ENCODE measurements around the gene CCDC167. TPM values are rescaled to one million over a fixed set of nuclear protein-coding genes. Genes with fewer than 3 reads are reported as not detected.

CCDC167 gene
- total RNA-seq, 1 experiment from 2014 or later = 27.8 TPM

DNA sequence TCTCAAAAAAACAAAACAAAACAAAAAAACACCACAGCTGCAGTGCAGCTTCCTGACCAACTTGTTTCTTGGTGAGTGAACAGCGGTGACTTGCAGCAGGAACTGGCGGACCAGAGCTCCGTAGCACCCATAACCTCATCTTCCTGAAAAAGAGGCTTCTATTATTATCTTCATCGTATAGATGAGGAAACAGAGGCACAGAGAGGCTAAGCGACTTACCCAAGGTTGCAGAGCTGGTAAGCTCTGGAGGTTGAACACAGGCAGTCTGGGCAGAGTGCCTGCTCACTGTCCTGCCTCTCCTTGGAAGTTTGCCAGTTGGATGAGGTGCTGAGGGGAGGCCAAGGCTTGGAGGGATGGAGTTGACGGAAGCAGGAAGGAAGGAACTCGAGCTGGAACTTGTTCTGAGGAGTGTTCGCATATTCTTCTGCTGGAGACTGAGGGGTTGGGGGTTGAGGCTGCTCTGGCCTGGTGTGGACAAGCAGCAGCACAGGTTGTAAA is 47.9 kb upstream of the CCDC167 start:
- peaks cover 0 to 39% of the 10 kb centered on the region in 2 experiments; a peak in 2 of 4 replicates for H3K4me1 ChIP-seq (ENCODE audit: control insufficient read depth in 1 of 2, insufficient read depth in 2 of 2, low read length in 2 of 2)
- ChIA-PET RAD21 (ENCODE audit: low non-redundant PET in 1 of 2, low total read pairs in 2 of 2, uncharacterized antibody in 2 of 2, unreplicated experiment in 2 of 2) (no interaction called here), POLR2A (no interaction called here), CTCF (interaction anchor here (1.1 to 1.5 kb wide), 2 partner anchors 9 to 10 kb away, joined by 3 to 6 read pairs; no protein-coding TSS in a partner anchor)
- H3K9me2 ChIP-seq (ENCODE audit: insufficient read depth) = no peaks in the 10 kb centered on the region
- no peaks in the 10 kb centered on the region for H4K20me1 ChIP-seq (ENCODE audit: insufficient read depth)
- no peak for DNase-seq (ENCODE audit: low read depth, low spot score)
- intact Hi-C loops (cut with micrococcal nuclease) = no loop called here
- H3K27ac ChIP-seq (ENCODE audit: low read depth, low read length) = no peak overlapping the region
- no TSS peak for BruUV-seq (replicated peaks)
- H3K36me3 ChIP-seq (ENCODE audit: control insufficient read depth in 1 of 2, insufficient read depth in 2 of 2, low read length in 2 of 2) = no peaks in the 10 kb centered on the region
- no peak overlapping the region for H3K4me3 ChIP-seq (replicated peaks in 1 of 2; ENCODE audit: low read depth in 1 of 2, low read length in 2 of 2)
- H2AFZ ChIP-seq (ENCODE audit: low read depth, low read length, poor library complexity, severe bottlenecking) = no peak overlapping the region
- no peaks in the 10 kb centered on the region for H3K27me3 ChIP-seq (ENCODE audit: insufficient read depth, low read length)
- no peak for ATAC-seq
- no peak for TF ChIP-seq CBX3 (IDR thresholded peaks at IDR 0.05; ENCODE audit: low read depth)
- TF ChIP-seq, protein P1, sequence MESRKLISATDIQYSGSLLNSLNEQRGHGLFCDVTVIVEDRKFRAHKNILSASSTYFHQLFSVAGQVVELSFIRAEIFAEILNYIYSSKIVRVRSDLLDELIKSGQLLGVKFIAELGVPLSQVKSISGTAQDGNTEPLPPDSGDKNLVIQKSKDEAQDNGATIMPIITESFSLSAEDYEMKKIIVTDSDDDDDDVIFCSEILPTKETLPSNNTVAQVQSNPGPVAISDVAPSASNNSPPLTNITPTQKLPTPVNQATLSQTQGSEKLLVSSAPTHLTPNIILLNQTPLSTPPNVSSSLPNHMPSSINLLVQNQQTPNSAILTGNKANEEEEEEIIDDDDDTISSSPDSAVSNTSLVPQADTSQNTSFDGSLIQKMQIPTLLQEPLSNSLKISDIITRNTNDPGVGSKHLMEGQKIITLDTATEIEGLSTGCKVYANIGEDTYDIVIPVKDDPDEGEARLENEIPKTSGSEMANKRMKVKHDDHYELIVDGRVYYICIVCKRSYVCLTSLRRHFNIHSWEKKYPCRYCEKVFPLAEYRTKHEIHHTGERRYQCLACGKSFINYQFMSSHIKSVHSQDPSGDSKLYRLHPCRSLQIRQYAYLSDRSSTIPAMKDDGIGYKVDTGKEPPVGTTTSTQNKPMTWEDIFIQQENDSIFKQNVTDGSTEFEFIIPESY (IDR thresholded peaks at IDR 0.05; ENCODE audit: extremely low read depth, insufficient replicate concordance, low read length) = no peak
- TF ChIP-seq ZFX (IDR thresholded peaks at IDR 0.05) = no peak
- H3K4me2 ChIP-seq (ENCODE audit: low read length) = peak overlapping the region; percentile 22
- no peak overlapping the region for H3K9ac ChIP-seq (ENCODE audit: low read length)
- no peaks in the 10 kb centered on the region for H3K79me2 ChIP-seq (ENCODE audit: insufficient read depth, low read length)
- H3K9me3 ChIP-seq (ENCODE audit: control insufficient read depth in 1 of 2, insufficient read depth in 1 of 2, low read depth in 1 of 2, low read length in 2 of 2) = no peaks in the 10 kb centered on the region

DNA sequence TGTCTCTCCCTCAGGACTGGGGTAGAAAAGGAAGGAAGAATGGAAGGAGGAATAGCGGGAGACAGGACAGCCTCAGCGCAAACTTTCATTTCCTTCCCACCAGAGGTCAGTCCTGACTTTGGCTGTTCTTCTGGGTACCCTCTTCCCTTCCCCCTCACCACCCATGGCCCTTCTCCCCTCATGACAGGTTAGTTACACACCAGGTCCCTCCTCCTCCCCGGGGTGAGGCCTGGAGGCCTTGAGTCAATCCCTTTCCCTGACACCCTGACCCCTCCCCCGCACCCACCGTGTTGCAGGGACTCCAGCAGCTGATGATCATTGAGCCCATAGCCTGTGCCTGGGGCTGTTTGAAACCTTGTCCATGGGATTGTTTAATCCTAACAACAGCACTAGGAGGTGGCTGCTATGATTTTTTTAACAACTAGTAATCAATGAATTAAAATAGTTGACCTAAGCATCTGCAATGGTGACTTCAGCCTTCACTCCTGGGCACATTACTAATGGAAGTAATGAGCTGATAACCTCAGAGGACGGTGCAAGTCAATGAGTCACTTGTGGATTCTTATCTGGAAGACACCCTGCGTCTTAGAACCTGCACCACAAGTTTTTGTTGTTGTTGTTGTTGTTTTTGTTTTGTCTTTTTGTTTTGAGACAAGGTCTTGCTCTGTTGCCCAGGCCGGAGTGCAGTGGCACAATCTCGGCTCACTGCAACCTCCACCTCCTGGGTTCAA is 46.6 kb upstream of the CCDC167 start:
- ChIA-PET POLR2A (no interaction called here), CTCF (interaction anchor here (0.8 kb wide), 1 partner anchor 8 kb away, joined by 5 read pairs; no protein-coding TSS in a partner anchor), RAD21 (ENCODE audit: low non-redundant PET in 1 of 2, low total read pairs in 2 of 2, uncharacterized antibody in 2 of 2, unreplicated experiment in 2 of 2) (no interaction called here)
- BruUV-seq (replicated peaks) = no TSS peak
- Histone ChIP-seq H3K9me3 (ENCODE audit: control insufficient read depth in 1 of 2, insufficient read depth in 1 of 2, low read depth in 1 of 2, low read length in 2 of 2) (no peaks in the 10 kb centered on the region), H3K27me3 (ENCODE audit: insufficient read depth, low read length) (no peaks in the 10 kb centered on the region), H3K9me2 (ENCODE audit: insufficient read depth) (no peaks in the 10 kb centered on the region), H3K36me3 (ENCODE audit: control insufficient read depth in 1 of 2, insufficient read depth in 2 of 2, low read length in 2 of 2) (no peaks in the 10 kb centered on the region), H3K9ac (ENCODE audit: low read length) (no peak overlapping the region), H3K4me1 (ENCODE audit: control insufficient read depth in 1 of 2, insufficient read depth in 2 of 2, low read length in 2 of 2) (peaks cover 0 to 31% of the 10 kb centered on the region in 2 experiments; a peak in 2 of 4 replicates), H3K79me2 (ENCODE audit: insufficient read depth, low read length) (no peaks in the 10 kb centered on the region), H3K4me2 (ENCODE audit: low read length) (peak overlapping the region; percentile 15; the same call in 1 of the 2 replicates), H3K4me3 (replicated peaks in 1 of 2; ENCODE audit: low read depth in 1 of 2, low read length in 2 of 2) (no peak overlapping the region), H4K20me1 (ENCODE audit: insufficient read depth) (no peaks in the 10 kb centered on the region), H2AFZ (ENCODE audit: low read depth, low read length, poor library complexity, severe bottlenecking) (peak overlapping the region; percentile 45), H3K27ac (ENCODE audit: low read depth, low read length) (no peak overlapping the region)
- TF ChIP-seq EGR1 (IDR thresholded peaks at IDR 0.05; ENCODE audit: low read depth) = no peak
- peak; percentile 51 for TF ChIP-seq RAD21 (IDR thresholded peaks at IDR 0.05; ENCODE audit: low read depth)
- intact Hi-C loops (cut with micrococcal nuclease) = no loop called here
- ATAC-seq (peak; percentile 42), DNase-seq (ENCODE audit: low read depth, low spot score) (no peak)
